ENCODE results near the gene SLC2A2. TPM values are rescaled to one million over a fixed set of nuclear protein-coding genes. Genes with fewer than 3 reads are reported as not detected.

SLC2A2 gene
- total and polyA plus RNA-seq, 9 donors, result 0.10 to 0.36 (median 0.18) TPM; not detected in 6

Small RNA genes within 50 kb of the gene (small RNA-seq; reads per million reads assigned to genes)
- not detected for gene RNU1-70P

Other genes starting within 250 kb of the SLC2A2 start
- 100 to 1,000 TPM in 2 of 7 donors, 10 to 100 TPM in 5; 41.7 to 171 (median 68.4) TPM for gene RPL22L1, start 156.5 kb downstream of the SLC2A2 start, total RNA-seq
- gene RPL22L1, start 156.5 kb downstream of the SLC2A2 start, polyA plus RNA-seq, result 100 to 1,000 TPM in 1 of 2 donors, 10 to 100 TPM in 1; 41.7 to 105 TPM
- 10 to 100 TPM in 5 of 7 donors, 1 to 10 TPM in 2; 3.3 to 19.6 (median 12.8) TPM for gene EIF5A2, start 118.1 kb downstream of the SLC2A2 start, total RNA-seq
- 1 to 10 TPM; 3.4 to 8.4 TPM for gene EIF5A2, start 118.1 kb downstream of the SLC2A2 start, polyA plus RNA-seq

Data from ovary (tissue), 9 donors.